Medulla oblongata (tissue), 1 donor: ENCODE data around the gene PUSL1.
A peak's percentile ranks its signal among the peaks of the same experiment; 100 is the strongest.

ENCODE experiments used
- DNase-seq: peaks from one replicate; pipeline ENCODE4 v3.0.0-alpha.2; 2015; ENCODE audit errors: extremely low spot score

PUSL1 gene

DNA sequence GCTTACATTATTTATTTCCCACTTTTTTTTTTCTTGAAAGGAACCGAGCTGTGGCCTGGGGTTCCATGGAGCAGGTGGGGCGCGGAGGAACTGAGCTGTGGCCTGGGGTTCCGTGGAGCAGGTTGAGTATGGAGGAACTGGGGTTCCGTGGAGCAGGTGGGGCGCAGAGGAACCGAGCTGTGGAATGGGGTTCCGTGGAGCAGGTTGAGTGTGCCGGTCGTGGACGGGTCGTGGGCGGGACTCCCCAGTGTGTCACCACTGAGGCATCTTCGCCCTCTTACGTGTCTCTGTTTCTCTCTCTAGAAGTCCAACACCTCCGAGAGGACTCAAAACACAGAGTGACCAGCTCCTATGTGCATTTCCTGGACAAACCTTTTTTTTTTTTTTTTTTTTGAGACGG is 29.4 kb upstream of the PUSL1 start:
- DNase-seq = no peak

DNA sequence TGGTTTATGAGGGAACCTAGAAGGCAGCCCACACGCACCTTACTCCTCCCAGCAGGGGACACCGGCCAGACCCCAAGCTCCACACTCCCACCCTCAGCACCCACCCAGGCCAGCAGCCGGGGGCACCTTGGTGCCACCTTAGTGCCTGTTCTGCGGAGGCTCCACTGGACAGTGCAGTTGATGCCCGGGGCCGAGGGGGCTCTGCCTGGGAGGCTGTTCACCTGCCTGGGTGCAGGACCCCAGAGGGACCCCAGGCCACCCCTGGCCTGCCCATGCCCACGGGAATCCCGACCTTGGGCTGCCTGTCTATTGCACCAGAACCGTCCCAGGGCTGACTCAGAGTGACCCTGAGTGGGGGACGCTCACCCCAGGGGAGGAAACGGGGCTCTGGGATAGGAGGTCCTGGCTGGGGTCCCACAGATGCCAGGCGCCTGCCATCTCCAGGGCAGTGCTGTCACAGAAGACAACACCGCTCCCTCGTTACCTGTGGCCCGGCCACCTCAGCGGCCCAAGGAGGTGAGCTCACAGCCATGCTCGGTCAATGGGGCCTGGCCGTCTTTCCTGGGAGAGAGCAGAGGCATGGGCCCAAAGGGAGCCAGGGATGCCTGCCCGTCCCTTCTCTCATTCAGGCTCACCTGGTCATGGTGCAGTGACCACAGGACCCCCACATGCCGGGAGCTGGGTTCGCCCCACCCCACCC is 27.5 kb upstream of the PUSL1 start:
- no peak for DNase-seq

DNA sequence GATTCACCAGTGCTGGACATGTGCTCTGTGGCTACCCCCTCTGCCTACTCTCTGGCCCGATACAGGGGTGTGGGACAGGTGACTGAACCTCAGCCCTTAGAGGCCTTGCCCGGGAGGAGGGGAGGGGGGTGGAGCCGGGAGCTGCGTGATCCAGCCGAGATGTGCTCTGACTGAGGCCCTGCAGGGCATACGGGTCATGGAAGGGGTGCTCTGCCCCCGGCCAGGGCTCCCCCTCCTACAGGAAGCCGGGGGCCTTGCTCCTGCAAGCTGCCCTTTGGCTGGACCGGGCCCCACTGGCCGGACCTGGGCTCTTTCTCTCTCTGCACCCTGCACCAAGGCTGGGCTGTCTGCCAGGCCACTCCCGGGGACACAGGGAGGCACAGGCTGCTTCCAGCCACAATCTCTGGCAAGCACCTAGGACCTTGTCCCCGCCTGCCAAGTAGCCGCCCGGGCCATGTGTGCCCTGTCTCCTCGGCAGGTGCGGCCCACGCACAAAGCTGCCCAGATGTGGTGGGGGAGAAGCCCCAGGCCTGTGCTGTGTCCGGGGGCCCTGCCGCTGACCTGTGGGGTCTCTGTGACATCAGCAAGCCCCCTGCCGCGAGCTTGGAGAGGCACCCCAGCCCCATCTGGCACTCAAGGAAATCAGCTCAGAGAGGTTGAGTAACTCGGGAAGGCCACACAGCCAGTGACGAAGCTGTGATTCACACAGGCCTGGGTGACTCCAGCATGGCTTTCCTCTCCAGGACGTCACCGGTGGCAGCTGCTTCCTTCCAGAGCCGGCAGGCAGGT is 26.7 kb upstream of the PUSL1 start:
- DNase-seq = no peak

DNA sequence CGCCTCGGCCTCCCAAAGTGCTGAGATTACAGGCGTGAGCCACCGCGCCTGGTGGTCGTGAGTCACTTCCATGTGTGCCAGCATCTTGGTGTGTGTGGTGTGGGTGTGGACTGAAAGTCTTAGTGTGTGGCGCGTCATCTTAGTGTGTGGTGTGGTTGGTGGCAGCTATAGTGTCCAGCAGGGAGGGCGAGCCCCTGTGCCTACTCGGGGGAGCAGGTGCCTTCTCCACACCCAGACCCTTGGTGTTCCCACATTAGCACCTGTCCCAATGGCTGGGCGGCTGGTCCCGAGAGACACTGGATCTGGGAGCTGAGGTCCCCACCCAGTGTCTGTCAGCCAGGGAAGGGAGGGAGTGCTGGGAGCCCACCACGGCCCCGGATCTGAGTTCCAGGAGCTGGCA is 25.4 kb upstream of the PUSL1 start:
- no peak for DNase-seq

DNA sequence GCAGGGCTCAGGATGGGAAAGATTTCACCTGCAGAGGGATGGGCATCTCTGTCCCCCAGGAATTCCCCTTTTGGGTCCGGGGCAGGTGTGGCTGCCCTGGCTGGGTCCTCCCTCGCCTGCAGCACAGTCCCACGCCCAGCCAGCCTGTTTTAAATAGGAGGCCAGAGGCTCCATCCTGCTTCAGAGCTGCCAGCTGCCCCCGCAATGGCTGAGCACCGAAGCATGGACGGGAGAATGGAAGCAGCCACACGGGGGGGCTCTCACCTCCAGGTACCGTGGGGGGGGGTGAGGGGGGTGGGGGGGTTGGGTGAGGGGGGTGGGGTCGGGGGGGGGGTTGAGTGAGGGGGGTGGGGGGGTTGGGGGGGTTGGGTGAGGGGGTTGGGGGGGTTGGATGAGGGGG is 24.6 kb upstream of the PUSL1 start:
- DNase-seq = no peak

DNA sequence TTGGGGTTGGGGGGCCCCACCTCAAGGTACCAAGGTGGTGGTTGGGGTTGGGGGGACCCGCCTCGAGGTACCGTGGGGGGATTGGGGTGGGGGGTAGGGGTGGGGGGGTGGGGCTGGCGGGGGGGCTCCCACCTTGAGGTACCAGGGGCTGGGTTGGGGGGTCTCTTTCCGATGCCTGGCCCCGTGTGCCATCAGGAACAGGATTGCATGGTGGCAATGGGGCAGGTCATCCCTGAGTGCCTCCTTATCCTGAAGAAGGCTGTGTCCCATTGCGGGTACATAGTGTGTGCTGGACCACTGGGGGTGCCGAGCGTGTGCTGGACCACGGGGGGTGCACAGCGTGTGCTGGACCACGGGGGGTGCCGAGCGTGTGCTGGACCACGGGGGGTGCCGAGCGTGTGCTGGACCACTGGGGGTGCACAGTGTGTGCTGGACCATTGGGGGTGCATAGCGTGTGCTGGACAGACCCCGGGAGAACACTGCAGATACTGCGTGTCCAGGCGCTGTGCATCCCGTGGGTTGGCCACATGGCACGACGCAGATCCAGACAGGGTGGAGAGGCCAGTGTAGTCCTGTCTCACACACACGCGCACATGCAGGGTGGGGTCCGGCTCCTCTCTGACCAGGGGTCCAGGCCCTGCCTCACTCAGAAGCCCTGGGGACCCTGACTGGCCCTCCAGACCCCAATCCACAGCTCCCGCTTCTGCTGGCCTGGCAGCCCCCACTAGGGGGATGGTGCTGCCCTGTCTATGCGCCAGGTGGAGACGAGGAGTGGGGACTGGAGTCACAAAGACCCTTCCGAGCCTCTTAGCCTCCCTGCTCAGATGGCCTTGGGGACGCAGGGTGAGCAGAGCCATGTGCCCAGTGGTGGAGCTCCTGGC is 23.9 kb upstream of the PUSL1 start:
- DNase-seq = no peak

DNA sequence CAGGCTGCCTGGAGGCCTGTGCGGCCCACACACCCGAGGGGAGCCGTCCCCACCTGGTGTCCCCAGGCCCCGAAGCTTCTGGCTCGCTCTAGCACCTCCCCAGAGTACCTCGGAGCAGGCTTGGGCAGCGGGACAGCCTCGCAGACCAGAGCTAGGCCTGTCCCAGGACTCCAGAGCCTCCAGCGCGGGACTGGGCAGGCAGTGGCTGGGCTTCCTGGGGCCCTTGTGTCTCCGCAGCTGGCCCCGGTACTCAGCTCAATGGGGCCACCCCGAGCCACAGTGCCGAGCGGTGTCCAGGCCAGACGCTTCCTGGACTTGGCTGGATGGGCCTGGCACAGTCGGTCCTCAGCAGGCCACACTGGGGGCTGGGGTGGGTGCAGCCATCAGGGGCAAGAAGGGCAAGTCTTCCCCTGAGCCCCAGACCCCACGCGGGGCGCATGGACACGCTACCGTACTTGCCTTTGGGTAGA is 23.3 kb upstream of the PUSL1 start:
- DNase-seq = no peak

DNA sequence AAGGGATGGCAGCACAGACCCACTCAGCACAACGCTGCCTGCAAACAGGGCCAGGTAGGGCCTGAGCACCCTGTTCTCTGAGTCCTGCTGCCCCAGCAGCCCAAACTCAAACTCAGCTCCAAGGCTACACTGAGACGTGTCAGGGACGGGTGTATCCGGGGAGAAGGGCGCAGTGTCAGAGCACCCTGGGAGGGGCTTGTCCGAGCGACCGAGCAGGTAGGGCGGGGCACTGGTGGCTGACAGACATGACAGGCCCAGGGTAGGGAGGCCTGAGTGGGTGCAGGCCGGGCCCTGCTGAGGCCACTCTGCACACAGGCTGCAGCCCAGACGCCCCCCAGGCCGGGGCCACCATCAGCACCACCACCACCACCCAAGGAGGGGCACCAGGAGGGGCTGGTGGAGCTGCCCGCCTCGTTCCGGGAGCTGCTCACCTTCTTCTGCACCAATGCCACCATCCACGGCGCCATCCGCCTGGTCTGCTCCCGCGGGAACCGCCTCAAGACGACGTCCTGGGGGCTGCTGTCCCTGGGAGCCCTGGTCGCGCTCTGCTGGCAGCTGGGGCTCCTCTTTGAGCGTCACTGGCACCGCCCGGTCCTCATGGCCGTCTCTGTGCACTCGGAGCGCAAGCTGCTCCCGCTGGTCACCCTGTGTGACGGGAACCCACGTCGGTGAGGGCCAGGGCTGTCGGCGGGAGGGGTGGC is 22.6 kb upstream of the PUSL1 start:
- no peak for DNase-seq

DNA sequence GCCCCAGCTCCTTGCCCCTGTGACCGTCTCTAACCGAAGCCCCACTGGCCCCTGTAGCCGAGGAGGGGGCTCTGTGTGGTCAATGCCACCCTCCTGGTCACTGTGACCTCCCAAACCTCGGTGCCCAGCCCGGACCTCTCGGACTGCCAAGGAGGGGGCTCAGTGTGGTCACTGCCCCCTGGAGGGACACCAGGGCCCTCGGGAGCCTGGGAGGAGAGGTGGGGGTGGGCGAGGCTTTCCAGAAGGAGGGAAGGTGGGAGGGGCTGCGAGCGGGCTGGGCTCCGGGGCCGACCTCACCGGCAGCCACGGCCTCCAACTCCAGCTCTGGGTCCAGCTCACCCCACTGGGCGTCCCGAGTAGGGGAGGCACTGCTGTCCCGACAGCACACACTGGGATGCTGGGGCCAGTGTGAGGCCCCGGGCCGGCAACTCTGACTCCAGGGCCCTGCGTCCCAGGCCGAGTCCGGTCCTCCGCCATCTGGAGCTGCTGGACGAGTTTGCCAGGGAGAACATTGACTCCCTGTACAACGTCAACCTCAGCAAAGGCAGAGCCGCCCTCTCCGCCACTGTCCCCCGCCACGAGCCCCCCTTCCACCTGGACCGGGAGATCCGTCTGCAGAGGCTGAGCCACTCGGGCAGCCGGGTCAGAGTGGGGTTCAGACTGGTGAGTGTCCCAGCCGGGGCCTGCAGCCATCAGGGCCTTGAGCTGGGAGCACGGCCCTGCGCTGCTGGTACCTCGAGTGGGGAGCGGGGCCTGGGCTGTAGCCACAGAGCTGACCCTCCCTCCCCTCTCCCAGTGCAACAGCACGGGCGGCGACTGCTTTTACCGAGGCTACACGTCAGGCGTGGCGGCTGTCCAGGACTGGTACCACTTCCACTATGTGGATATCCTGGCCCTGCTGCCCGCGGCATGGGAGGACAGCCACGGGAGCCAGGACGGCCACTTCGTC is 21.8 kb upstream of the PUSL1 start:
- DNase-seq = no peak

DNA sequence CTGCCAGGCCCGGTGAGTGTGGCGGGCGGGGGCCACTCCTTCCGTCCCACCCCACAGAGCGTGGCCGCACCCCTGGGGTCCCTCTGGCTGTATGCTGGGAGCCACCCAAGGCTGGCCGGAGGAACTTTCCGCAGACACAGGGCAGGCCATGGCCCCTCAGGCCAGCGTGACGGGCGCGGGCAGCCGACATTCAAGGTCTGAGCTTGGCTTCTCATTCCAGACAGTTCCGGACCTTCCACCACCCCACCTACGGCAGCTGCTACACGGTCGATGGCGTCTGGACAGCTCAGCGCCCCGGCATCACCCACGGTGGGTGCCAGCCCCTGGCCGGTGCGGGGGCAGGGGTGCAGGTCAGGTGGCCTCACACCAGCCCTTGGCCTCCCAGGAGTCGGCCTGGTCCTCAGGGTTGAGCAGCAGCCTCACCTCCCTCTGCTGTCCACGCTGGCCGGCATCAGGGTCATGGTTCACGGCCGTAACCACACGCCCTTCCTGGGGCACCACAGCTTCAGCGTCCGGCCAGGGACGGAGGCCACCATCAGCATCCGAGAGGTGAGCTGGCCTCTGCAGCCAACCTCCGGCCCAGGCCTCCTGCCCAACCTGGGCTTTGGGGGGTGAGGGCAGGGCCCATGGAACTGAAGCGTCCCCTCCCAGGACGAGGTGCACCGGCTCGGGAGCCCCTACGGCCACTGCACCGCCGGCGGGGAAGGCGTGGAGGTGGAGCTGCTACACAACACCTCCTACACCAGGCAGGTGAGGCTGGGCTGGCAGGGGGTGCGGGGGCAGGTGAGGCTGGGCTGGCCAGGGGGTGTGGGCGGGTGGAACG is 20.9 kb upstream of the PUSL1 start:
- no peak for DNase-seq

DNA sequence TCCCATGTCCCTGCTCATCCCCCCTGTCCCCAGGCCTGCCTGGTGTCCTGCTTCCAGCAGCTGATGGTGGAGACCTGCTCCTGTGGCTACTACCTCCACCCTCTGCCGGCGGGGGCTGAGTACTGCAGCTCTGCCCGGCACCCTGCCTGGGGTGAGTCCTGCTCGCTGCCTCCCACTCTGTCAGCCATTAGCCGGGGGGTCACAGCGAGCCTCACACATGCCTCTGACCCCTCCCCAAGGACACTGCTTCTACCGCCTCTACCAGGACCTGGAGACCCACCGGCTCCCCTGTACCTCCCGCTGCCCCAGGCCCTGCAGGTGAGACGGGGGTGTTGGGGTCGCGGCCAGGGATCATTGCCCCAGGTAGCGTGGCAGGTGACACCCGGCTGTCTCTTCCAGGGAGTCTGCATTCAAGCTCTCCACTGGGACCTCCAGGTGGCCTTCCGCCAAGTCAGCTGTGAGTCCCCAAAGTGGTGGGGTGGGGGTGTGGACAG is 18.1 kb upstream of the PUSL1 start:
- DNase-seq = no peak

DNA sequence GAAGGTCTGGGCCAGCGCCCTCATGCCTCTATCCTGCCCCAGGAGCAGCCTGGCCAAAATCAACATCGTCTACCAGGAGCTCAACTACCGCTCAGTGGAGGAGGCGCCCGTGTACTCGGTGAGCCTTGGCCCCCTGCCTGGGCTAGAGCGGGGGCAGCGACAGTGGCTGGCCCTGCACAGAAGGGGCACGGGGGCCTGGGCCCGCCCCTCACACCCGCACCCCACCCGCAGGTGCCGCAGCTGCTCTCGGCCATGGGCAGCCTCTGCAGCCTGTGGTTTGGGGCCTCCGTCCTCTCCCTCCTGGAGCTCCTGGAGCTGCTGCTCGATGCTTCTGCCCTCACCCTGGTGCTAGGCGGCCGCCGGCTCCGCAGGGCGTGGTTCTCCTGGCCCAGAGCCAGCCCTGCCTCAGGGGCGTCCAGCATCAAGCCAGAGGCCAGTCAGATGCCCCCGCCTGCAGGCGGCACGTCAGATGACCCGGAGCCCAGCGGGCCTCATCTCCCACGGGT is 17.3 kb upstream of the PUSL1 start:
- DNase-seq = no peak

DNA sequence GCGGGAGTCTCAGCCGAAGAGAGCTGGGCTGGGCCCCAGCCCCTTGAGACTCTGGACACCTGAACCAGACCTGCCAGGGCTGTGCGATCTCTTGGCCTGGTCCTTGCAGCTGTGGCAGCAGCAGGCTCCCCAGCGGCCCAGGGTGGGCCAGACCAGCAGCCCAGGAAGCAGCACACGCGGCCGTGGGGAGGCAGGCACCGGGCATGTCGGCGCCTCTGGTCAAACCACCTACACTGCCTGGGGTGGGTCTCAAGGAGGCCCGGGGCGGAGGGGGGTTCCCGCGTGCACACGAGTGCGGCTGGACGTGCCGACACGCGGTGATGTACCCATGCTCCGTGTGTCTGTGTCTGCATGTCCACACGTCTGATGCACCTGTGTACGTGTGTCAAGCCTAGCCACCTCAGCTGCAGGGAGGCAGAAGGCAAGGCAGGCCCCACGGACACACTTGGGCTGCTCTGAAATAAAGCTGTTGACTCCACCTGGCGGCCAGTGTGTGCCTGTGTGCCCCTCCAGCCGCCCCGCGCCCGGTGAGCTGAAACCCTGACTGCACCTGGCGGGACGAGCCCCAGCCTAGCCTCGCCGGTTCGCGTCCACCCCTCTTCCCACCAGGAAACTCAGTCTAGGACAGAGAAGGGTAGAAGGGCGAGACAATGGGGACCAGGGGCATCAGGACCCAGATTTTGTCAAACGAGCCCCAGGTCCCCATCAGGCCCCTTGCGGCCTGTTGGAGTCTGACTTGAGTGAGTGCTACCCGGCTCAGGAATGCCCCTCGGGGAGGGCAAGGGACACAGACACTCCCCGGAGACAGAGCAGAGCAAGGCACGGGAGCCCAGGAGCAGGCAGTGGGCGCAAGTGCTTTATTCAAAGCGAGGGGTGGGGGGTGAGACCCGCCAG is 16.6 kb upstream of the PUSL1 start:
- DNase-seq = peak; percentile 31

DNA sequence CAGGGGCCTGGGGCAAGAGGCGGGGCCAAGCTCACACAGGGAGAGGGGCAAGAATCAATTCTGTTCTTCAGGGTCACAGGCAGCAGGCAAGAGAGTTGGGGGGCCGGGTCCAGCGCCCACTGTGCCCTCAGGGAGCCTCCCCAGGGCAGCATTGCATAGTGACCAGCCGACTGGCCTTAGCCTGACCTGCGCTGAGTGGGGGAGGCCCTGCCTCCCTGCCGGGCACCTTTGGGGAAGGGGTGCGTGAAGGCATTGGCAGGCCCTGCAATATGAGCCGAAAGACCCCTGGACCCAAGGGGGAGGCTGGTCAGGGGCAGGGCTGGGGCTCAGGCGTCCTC is 16.0 kb upstream of the PUSL1 start:
- no peak for DNase-seq

DNA sequence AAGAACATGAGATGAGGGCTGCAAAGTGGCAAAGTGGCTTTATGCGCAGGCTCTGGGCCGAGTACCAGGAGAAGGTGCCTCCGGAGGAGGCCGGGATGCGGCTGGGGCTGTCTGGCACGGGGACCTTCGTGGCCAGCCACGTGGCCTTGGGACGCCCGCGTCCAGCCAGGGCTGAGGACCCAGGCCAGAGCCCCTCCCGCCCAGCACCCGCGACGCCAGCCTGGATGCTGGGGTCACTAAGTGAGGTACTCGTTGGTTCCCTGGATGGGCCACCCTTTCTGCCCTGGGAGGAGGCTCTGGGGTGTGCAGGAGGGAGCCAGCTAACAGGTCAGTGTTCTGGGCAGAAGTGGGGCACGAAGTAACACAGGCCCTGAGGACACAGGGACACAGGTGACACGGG is 15.5 kb upstream of the PUSL1 start:
- DNase-seq = no peak

DNA sequence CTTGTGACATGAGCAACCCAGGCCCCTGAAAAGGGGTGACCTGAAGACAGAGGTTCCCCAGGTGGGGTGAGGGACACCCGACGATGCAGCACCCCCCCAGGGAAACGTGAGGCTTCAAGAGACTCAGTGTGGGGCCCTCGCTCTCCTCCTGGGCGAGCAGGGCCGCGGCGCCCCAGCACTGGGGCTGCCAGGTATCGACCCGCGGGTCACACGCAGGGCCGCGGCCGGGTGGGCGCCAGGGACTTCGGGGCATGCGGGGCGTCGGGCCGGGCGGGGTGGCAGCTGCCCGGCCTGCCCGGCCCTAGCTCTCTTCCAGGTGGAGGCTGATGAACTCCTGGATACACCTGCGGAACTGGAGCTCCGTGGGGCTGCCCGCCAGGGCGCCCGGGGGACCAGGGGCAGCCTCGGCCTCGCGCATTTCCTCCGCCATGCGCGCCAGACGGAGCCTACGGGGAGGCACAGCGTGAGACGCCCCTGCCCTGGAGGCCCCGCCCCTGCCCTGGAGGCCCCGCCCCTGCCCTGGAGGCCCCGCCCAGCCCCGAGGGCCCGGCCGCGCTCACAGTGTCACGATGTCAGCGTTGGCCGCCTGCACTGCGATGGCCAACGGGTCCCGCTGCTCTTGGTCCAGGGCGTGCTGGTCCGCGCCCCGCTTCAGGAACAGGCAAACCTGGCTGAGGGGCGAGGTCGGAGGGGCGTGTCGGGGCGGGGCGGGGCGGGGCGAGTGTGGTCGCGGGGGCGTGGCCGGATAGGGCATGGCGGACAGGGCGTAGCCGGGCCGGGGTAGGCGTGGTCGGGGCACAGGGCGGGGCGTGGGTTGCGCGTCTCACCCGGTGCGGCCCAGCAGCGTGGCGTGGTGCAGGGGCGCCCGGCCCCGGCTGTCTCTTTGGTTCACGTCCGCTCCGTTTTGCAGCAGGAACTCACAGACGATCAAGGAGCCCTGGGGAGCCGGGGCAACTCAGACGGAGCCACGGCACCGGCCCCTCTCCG is 14.8 kb upstream of the PUSL1 start:
- DNase-seq = no peak

DNA sequence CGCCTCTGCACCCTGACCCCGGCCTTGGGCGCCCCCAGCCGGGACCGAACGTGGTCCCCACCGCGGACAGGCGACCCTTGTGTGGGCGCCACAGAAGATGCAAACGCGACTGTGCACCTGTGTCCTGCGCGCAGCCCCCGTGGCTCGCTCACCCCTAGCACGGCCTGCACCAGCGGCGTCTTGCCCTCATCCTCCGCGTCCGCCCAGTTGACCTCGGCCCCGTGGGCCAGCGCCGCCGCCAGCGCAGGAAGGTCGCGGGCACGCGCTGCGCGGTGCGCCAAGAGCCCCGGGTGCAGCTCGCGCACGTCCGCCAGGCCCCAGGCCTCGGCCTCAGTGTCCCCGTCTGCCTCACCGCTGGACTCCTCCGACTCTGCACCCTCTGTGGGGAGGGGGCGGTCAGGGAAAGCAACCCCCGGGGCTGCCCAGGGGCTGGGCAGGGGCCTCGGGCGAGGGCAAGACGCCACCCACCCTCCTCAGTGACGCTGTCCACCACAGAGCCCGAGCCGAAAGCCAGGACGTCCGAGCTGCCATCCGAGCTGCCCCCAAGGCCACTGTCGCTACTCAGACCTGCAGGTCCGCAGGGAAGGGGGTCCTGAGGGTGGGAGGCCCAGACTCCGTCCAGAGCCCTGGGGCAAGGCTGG is 14.0 kb upstream of the PUSL1 start:
- no peak for DNase-seq
